Panc1 (cell line): ENCODE results near the gene INPP5D. TPM values are rescaled to one million over a fixed set of nuclear protein-coding genes. Genes with fewer than 3 reads are reported as not detected.

Experiments used
- ATAC-seq: fragments of 200-7000 bp; cut with Tn5 transposase; 2 replicates; pipeline ENCODE4 v1.9.1; 2020; ENCODE audit warnings: mild to moderate bottlenecking, moderate library complexity
- BruUV-seq: library from RNA; stranded (reverse); fragments of 400-500 nt; replicated peaks from 2 replicates; lab custom pipeline; 2021; lab: Mats Ljungman, UMichigan
- CTCF ChIA-PET: fragments of 300-600 bp; sonication (Branson Sonifier 250); formaldehyde crosslinking; loops from one replicate; lab custom pipeline; 2022; ENCODE audit warnings: antibody characterized with exemption; lab: Charles Lee
- POLR2A ChIA-PET: fragments of 300-600 bp; sonication (Branson Sonifier 250); formaldehyde crosslinking; loops from one replicate; lab custom pipeline; 2022; ENCODE audit warnings: antibody characterized with exemption; lab: Charles Lee
- DNase-seq: peaks from one replicate; pipeline ENCODE4 v3.0.0-alpha.2; 2010; ENCODE audit warnings: low read depth, low spot score
- H3K27ac ChIP-seq: 2 replicates; pipeline ENCODE4 v1.5.1; 2011; ENCODE audit warnings: mild to moderate bottlenecking, low read length, inconsistent platforms
- H3K27me3 ChIP-seq: fragments of 200-500 bp; sonication (Bioruptor generic); 2 replicates; pipeline ENCODE4 v1.6.0; 2014; ENCODE audit warnings: low read length, inconsistent platforms; ENCODE audit not compliant: control insufficient read depth, insufficient read depth
- H3K36me3 ChIP-seq: fragments of 200-500 bp; sonication (Bioruptor generic); 2 replicates; pipeline ENCODE4 v1.5.1; 2014; ENCODE audit warnings: inconsistent platforms, mild to moderate bottlenecking, low read length, moderate library complexity; ENCODE audit not compliant: control insufficient read depth, insufficient read depth
- H3K4me1 ChIP-seq: 2 replicates; pipeline ENCODE4 v1.5.1; 2011; ENCODE audit warnings: inconsistent platforms, mild to moderate bottlenecking, low read length, moderate library complexity; ENCODE audit not compliant: control insufficient read depth, insufficient read depth
- H3K4me3 ChIP-seq, 2 experiments: 2 replicates each; pipeline ENCODE4 v1.5.1; 2011 to 2012; ENCODE audit warnings: low read depth in 2 of 2, low read length in 2 of 2, mild to moderate bottlenecking in 2 of 2, inconsistent platforms in 1 of 2, moderate library complexity in 1 of 2
- H3K9me3 ChIP-seq: fragments of 200-500 bp; sonication (Bioruptor generic); 2 replicates; pipeline ENCODE4 v1.5.1; 2014; ENCODE audit warnings: low read depth, mild to moderate bottlenecking, inconsistent platforms, low read length, moderate library complexity; ENCODE audit not compliant: control insufficient read depth, insufficient read depth
- POLR2AphosphoS5 ChIP-seq: IDR thresholded peaks from 2 replicates; pipeline ENCODE4 v1.6.1; 2012; ENCODE audit warnings: mild to moderate bottlenecking, low read depth, low read length, moderate library complexity
- SIN3A ChIP-seq: IDR thresholded peaks from 2 replicates; pipeline ENCODE4 v1.6.1; 2012; ENCODE audit warnings: low read depth, mild to moderate bottlenecking, low read length, moderate library complexity, borderline replicate concordance; ENCODE audit not compliant: insufficient read depth
- TCF7L2 ChIP-seq: IDR thresholded peaks from 2 replicates; pipeline ENCODE4 v1.6.1; 2011; ENCODE audit warnings: mild to moderate bottlenecking, low read depth, low read length, inconsistent platforms
- in situ Hi-C: cut with HindIII; loops from 2 replicates; pipeline ENCODE4 v1.10.0; 2016; ENCODE audit warnings: low sequenced_read_pairs, low pct_unique_long_range_greater_than_20kb
- intact Hi-C: fragments of 100-400 bp; cut with micrococcal nuclease; formaldehyde crosslinking; loops from one replicate; pipeline ENCODE4 v1.10.0; 2022; ENCODE audit not compliant: unreplicated experiment
- total RNA-seq: library from RNA; stranded (reverse); gene quantifications from one replicate; pipeline ENCODE4 v1.2.1, GENCODE V29; 2021; ENCODE audit not compliant: unreplicated experiment
- TF ChIP-seq, protein P1 (sequence below), 2 experiments: IDR thresholded peaks; 2 replicates each; pipeline ENCODE4 v1.6.1; 2011 to 2012; ENCODE audit warnings: low read depth in 2 of 2, control low read depth in 1 of 2, low read length in 1 of 2, mild to moderate bottlenecking in 1 of 2, moderate library complexity in 1 of 2; ENCODE audit not compliant: insufficient read depth in 1 of 2
- TF ChIP-seq, protein P2 (sequence below): fragments of 450-650 bp; IDR thresholded peaks from 2 replicates; pipeline ENCODE4 v1.5.1; 2017; ENCODE audit warnings: mild to moderate bottlenecking

Gene INPP5D
- total RNA-seq, 1 experiment from 2014 or later = 0.39 TPM

DNA sequence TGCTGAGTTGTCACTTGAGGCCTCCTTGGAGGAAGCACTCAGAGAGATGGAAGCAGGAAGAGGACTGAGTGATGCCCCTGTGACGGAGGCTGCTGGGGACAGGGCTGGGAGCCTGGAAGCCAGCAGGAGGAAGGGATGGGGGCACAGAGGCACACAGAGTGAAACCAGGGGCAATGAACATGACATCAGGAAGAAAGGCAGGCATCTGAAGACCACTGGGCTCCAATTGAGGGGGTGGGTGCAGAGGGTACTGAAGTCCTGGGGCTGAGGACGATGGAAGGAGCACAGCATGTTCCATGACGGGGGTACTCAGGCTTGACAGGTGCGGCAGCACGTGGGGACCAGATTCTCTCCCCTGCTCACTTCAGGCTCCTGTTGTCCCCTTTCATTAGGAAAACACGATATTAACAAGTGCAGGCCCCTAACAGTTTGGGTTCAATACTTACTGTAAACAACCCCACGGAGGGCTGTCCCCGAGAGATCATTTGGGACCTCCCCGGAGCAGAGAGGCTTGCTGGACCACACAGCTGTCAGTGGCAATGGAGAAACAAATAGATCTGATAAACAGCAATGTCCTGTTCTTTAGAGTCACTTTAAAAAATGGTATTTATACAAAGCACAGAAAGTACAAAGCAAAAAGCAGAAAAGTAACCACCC, 8.7 kb downstream of the INPP5D start:
- no TSS peak for BruUV-seq
- POLR2A ChIA-PET = interaction anchor here (0.7 kb wide), 1 partner anchor 12 kb away, joined by 4 read pairs; no protein-coding TSS in a partner anchor
- in situ Hi-C loops = no loop called here
- intact Hi-C loops = no loop called here
- peaks cover 9% of the 10 kb centered on the region; the same call in 1 of the 2 replicates for H3K9me3 ChIP-seq
- no peak for ATAC-seq
- no peaks in the 10 kb centered on the region for H3K36me3 ChIP-seq
- no peak overlapping the region for H3K4me3 ChIP-seq
- no peak for DNase-seq
- H3K27me3 ChIP-seq = no peaks in the 10 kb centered on the region
- H3K4me1 ChIP-seq = no peaks in the 10 kb centered on the region
- CTCF ChIA-PET = no interaction called here
- H3K27ac ChIP-seq = no peak overlapping the region
- TF ChIP-seq POLR2AphosphoS5 (no peak), TCF7L2 (no peak), SIN3A (no peak)
- TF ChIP-seq, protein P1, sequence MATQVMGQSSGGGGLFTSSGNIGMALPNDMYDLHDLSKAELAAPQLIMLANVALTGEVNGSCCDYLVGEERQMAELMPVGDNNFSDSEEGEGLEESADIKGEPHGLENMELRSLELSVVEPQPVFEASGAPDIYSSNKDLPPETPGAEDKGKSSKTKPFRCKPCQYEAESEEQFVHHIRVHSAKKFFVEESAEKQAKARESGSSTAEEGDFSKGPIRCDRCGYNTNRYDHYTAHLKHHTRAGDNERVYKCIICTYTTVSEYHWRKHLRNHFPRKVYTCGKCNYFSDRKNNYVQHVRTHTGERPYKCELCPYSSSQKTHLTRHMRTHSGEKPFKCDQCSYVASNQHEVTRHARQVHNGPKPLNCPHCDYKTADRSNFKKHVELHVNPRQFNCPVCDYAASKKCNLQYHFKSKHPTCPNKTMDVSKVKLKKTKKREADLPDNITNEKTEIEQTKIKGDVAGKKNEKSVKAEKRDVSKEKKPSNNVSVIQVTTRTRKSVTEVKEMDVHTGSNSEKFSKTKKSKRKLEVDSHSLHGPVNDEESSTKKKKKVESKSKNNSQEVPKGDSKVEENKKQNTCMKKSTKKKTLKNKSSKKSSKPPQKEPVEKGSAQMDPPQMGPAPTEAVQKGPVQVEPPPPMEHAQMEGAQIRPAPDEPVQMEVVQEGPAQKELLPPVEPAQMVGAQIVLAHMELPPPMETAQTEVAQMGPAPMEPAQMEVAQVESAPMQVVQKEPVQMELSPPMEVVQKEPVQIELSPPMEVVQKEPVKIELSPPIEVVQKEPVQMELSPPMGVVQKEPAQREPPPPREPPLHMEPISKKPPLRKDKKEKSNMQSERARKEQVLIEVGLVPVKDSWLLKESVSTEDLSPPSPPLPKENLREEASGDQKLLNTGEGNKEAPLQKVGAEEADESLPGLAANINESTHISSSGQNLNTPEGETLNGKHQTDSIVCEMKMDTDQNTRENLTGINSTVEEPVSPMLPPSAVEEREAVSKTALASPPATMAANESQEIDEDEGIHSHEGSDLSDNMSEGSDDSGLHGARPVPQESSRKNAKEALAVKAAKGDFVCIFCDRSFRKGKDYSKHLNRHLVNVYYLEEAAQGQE (IDR thresholded peaks at IDR 0.05; ENCODE audit: insufficient read depth in 1 of 2, low read depth in 2 of 2, low read length in 1 of 2) = no peak
- TF ChIP-seq, protein P2, sequence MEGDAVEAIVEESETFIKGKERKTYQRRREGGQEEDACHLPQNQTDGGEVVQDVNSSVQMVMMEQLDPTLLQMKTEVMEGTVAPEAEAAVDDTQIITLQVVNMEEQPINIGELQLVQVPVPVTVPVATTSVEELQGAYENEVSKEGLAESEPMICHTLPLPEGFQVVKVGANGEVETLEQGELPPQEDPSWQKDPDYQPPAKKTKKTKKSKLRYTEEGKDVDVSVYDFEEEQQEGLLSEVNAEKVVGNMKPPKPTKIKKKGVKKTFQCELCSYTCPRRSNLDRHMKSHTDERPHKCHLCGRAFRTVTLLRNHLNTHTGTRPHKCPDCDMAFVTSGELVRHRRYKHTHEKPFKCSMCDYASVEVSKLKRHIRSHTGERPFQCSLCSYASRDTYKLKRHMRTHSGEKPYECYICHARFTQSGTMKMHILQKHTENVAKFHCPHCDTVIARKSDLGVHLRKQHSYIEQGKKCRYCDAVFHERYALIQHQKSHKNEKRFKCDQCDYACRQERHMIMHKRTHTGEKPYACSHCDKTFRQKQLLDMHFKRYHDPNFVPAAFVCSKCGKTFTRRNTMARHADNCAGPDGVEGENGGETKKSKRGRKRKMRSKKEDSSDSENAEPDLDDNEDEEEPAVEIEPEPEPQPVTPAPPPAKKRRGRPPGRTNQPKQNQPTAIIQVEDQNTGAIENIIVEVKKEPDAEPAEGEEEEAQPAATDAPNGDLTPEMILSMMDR = no peak

DNA sequence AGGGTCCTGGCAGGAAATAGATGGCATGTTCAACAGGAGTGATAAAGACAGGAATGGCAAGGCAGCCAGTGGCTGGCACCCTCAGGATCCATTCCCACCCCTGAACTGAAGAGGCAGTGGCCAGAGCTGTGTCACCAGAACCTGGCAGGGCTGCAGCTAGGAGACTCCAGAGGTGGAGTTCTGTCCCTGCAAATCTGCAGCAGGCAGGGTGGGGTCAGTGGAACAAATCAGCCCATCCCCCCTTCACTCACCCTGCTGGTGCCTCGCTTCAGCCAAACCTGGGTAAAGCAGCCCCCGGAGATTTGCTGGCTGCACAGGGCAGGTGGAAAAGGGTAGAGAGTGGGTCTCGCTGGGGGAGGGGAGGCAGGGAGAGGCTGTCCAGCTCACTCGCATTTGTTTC, 12.7 kb downstream of the INPP5D start:
- in situ Hi-C loops (no loop called here), intact Hi-C loops (no loop called here)
- Histone ChIP-seq H3K9me3 (peaks cover 9% of the 10 kb centered on the region; the same call in 1 of the 2 replicates), H3K27ac (no peak overlapping the region), H3K4me3 (no peak overlapping the region), H3K36me3 (no peaks in the 10 kb centered on the region), H3K4me1 (no peaks in the 10 kb centered on the region), H3K27me3 (no peaks in the 10 kb centered on the region)
- ChIA-PET CTCF (no interaction called here), POLR2A (interaction anchor here (0.7 kb wide), 1 partner anchor 33 kb away, joined by 11 read pairs; no protein-coding TSS in a partner anchor)
- DNase-seq (no peak), ATAC-seq (no peak)
- TF ChIP-seq, protein P2 = no peak
- no peak for TF ChIP-seq TCF7L2
- no peak for TF ChIP-seq POLR2AphosphoS5
- TF ChIP-seq SIN3A = no peak
- TF ChIP-seq, protein P1 (IDR thresholded peaks at IDR 0.05; ENCODE audit: insufficient read depth in 1 of 2, low read depth in 2 of 2, low read length in 1 of 2) = no peak
- no TSS peak for BruUV-seq
